HuH-7 (cell line): ENCODE measurements around the gene GCDH.
A peak's percentile ranks its signal among the peaks of the same experiment; 100 is the strongest.
"Not testable (repeated sequence)": the region's sequence is repeated elsewhere in the genome, so short reads cannot be mapped to it uniquely, and the experiment has no call there.

Experiments
- DNase-seq: peaks from one replicate; pipeline ENCODE4 v3.0.0; 2011; ENCODE audit warnings: low spot score

GCDH gene

GRCh38 chr19:12872941-12873890, 17.7 kb upstream of the GCDH start:
- no peak for DNase-seq

GRCh38 chr19:12873891-12874745, 16.8 kb upstream of the GCDH start:
- no peak for DNase-seq

GRCh38 chr19:12875086-12875485, 15.9 kb upstream of the GCDH start:
- no peak for DNase-seq

GRCh38 chr19:12880551-12881171, 10.3 kb upstream of the GCDH start:
- no peak for DNase-seq

- peak; percentile 97 for DNase-seq
Measured at GRCh38 chr19:12881172-12881808, 9.7 kb upstream of the GCDH start, which contains the start of gene DNASE2. Gene DNASE2 (minus strand): TSS chr19:12881449. CDS start chr19:12881375, 74 bp downstream.

- no peak for DNase-seq
Measured at GRCh38 chr19:12882589-12882988, 8.4 kb upstream of the GCDH start.

- DNase-seq, result no peak
Measured at GRCh38 chr19:12884202-12884601, 6.8 kb upstream of the GCDH start.

- DNase-seq, result no peak
Measured at GRCh38 chr19:12884627-12884925, 6.4 kb upstream of the GCDH start.

- DNase-seq, result no peak
Measured at GRCh38 chr19:12884926-12885748, 5.8 kb upstream of the GCDH start.

- DNase-seq, result no peak
Measured at GRCh38 chr19:12885749-12886650, 5.0 kb upstream of the GCDH start.

GRCh38 chr19:12886651-12886968, 4.3 kb upstream of the GCDH start:
- no peak for DNase-seq

GRCh38 chr19:12886969-12887747, 3.8 kb upstream of the GCDH start, which contains the start of gene KLF1:
Gene KLF1 (minus strand): TSS chr19:12887201. CDS start chr19:12887140, 61 bp downstream.
- no peak for DNase-seq

GRCh38 chr19:12888006-12888603, 2.9 kb upstream of the GCDH start:
- no peak for DNase-seq

GRCh38 chr19:12890299-12890786, 617 bp upstream of the GCDH start:
- not testable (repeated sequence) for DNase-seq

- no peak for DNase-seq
Measured at GRCh38 chr19:12891553-12892021, 627 bp downstream of the GCDH start.

GRCh38 chr19:12893582-12893981, 2.6 kb downstream of the GCDH start:
- DNase-seq, result no peak

GRCh38 chr19:12896460-12896859, 5.5 kb downstream of the GCDH start:
- no peak for DNase-seq

- DNase-seq, result no peak
Measured at GRCh38 chr19:12899891-12900518, 9.0 kb downstream of the GCDH start.
